HG03378 (cell line): ENCODE measurements around the gene RPL13.

Source experiments
- ATAC-seq: cut with Tn5 transposase; IDR thresholded peaks from one replicate; pipeline ENCODE4 v1.9.1; 2021; ENCODE audit warnings: mild to moderate bottlenecking, moderate library complexity; ENCODE audit not compliant: unreplicated experiment

RPL13 gene

GRCh38 chr16:89613231-89613953 lies 52.9 kb downstream of the RPL13 start, which contains the start of gene DPEP1:
TSS of gene DPEP1 (plus strand) at chr16:89613642. CDS start at chr16:89630411, 16,769 bp downstream.
- no peak for ATAC-seq

DNA sequence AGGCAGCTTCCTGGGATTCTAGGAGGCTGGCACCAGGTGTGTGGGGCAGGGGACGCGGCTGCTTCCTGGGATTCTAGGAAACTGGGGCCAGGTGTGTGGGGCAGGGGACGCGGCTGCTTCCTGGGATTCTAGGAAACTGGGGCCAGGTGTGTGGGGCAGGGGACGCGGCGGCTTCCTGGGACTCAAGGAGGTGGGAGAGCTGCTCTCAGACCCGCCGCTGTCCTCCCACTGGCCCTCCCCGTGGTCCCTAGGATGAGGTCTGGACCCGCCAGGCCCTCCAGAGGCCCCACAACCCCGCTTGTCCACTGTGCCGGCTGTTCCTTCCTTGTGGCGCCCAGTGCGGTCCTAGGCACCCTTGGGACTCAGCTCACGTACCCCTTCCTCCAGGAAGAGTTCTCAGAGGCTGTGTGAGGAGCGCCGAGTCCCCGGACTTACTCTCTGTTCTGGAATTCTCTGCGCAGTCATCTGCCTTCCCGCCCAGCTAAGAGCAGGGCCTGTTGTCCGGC lies 53.5 kb downstream of the RPL13 start:
- ATAC-seq: no peak
